HG03039 (cell line): ENCODE data around the gene AGRN.
"Not testable (repeated sequence)": the region's sequence is repeated elsewhere in the genome, so short reads cannot be mapped to it uniquely, and the experiment has no call there.

Experiments used
- ATAC-seq: cut with Tn5 transposase; IDR thresholded peaks from one replicate; pipeline ENCODE4 v1.9.1; 2021; ENCODE audit warnings: mild to moderate bottlenecking, moderate library complexity; ENCODE audit not compliant: unreplicated experiment

The AGRN gene

DNA sequence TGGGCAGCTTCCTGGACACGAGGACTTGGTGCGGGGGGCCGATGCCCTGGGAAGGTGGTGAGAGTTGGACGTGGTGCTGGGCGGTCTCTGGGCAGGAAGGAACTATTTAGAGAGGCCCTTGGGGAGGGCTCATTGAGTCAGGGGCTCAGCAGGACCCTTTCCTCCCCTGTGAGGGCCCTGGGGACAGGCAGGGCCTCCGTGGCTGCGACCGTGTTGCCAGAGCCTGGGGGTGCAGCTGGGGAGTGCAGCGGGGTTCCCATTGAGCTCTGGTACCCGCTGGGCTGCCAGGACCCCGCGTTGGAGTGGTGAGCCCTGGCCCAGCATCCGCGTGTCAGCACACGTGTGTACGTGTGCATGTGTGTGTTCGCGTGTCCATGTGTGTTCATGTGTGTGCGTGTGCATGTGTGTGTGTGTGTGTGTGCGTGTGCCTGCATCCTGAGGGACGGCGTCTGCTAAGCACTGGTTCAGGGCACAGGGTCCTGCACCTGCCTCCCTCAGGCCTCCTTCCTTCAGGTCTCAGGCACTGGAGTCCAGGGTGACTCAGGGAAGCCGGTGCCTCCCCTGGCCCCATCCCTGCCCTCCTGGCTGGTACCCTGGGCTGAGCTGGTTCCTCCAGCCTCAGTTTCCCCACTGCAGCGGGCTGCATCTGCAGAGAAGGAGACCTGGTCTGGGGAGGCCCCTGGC lies 43.5 kb downstream of the AGRN start:
- no peak for ATAC-seq

DNA sequence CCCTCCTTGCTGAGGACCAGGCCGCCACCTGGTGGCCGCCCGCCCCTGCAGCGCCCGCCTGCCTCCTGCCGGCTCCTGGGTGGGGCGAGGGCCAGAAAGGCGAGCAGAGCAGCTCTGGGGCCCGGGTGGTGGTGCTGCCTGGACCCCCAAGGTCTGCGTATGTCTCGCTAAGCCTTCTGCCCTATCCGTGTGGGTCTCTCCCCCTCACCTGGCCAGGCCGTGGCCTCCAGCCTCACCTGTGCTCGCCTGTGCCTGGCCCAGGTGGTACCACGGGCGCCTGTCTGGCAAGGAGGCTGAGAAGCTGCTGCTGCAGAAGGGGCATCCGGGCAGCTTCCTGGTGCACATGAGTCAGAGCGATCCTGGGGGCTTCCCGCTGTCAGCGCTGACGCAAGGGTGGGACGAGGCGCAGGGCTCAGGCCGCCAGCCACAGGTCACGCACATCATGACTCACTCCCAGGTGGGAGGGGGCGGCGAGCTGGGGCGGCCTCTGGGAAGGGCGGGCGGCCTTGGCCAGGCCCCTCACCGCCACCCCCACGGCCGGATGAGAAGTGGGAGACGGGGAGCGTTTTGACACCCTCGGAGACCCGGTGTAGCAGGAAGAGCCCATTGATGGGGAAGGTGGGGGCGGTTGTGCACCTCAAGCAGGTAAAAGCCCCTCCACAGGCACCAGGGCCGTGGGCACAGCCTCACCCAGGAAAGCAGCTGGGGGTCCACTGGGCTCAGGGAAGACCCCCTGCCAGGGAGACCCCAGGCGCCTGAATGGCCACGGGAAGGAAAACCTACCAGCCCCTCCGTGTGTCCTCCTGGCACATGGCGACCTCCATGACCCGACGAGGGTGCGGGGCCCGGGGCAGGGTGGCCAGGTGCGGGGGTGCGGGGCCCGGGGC lies 44.3 kb downstream of the AGRN start:
- peak; percentile 39 for ATAC-seq

GRCh38 chr1:1065265-1065939 lies 45.5 kb downstream of the AGRN start:
- ATAC-seq, result no peak

- not testable (repeated sequence) for ATAC-seq
These were observed 46.0 kb downstream of the AGRN start for GRCh38 chr1:1065940-1066304.

DNA sequence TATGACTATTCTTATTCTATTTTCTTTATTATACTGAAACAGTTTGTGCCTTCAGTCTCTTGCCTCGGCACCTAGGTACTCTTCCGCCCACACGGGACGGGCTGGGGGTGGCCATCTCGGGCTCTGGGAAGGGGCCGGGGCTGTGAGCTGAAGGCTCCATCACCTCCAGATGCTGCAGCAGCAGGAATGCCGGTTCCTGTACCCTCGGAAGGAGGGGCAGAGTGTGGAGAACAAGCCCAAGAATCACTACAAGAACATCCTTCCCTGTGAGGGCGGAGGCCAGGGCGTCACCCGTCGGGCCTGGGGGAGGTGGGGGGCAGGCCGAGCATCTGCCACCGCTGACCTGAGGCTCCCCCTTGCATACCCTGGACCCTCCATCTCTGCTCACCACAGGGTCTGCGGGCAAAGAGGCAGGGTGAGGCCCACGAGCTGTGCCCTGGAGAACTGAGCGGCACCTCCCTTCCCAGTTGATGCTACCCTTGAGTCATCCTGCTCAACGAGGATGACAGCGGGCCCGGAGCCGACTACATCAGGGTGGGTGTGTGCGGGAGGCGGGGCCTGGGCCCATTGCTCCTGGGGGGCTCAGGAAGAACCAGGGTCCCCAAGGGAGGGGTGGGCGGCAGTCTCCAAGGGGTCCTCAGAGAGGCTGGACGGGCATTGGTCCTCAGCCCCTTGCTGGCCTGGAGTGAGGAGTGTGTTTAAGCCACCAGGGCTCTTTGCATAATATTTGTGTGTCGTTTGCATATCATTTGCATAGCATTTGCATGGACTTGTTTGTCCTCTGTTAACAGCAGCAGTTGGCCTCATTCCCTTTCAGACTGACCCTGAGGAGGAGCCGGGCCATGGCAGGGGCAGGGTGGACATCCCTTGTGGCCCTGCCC lies 46.7 kb downstream of the AGRN start:
- no peak for ATAC-seq

DNA sequence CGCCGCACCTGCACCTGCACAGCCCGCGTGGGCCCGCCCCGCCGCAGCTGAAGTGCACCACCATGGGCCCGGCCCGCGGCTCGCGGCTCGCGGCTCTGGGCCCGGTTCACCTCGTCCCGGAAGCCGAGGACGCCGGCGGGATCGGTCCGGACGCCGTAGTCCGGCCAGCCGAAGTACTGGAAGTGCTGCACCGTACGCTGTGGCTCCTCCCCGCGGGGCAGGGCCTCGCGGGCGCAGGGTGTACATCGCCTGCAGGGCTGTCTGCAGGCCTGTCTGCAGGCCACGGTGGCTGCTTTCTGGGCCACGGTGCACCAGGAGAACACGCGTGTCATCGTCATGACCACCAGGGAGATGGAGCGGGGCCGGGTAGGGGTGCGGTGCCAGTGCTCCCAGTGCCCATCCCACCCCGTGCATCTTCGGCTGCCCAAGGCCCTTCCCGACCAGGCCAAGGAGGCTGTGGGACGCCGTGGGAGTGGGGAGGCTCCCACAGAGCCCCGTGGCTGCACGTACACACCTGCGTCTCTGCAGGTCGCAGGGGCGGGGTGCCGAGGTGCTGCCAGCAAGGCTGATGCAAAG lies 47.5 kb downstream of the AGRN start:
- no peak for ATAC-seq

GRCh38 chr1:1067860-1068516 lies 48.1 kb downstream of the AGRN start:
- ATAC-seq, result no peak

DNA sequence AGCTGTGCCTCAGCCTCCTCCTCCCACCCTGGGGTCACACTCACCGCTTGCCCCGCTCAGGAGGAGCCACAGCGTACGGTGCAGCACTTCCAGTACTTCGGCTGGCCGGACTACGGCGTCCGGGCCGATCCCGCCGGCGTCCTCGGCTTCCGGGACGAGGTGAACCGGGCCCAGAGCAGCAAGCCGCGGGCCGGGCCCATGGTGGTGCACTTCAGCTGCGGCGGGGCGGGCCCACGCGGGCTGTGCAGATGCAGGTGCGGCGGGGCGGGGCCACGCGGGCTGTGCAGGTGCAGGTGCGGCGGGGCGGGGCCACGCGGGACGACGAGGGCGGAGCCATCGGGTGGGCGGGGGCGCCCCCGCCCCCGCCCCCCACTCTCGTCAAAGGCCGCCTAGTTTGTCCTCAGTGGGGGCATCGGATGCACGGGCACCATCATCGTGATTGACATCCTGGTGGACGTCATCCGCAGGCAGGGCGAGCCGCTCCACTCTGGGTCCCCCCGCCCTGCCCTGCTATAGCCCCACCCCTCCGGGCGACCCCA lies 48.7 kb downstream of the AGRN start:
- ATAC-seq, result no peak

DNA sequence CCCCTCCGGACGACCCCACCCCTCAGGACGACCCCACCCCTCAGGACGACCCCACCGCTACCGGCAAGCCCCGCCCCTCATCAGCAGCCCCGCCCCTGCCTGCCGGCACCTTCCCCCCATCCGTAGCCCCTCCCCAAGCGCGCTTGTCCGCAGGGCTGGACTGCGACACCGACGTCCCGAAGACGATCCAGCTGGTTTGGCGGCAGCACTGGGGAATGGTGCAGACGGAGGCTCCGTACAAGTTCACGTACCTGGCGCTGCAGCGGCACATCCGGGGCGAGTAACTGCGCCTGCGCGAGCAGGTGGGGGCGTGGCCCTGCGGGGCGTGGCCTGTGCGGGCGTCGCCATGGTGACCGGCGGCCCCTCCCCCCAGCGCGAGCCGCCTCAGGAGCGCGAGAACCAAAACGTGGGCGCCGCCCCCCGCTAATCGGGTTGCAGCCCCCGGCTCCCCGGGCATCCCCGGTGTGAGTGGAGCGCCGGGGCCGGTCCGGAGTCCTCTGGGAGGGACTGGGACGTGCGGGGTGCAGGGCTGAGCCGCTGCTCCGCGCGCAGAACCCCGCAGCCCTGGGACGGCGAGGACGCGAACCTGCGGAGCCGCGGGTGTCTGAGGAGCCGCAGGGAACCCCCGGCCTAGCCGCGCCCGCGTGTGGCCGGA lies 49.3 kb downstream of the AGRN start:
- peak; percentile 48 for ATAC-seq

- ATAC-seq, result no peak
These were observed 50.1 kb downstream of the AGRN start for GRCh38 chr1:1069711-1070676.

- ATAC-seq, result no peak
These were observed 51.8 kb downstream of the AGRN start for GRCh38 chr1:1071486-1072298.

- no peak for ATAC-seq
These were observed 52.5 kb downstream of the AGRN start for GRCh38 chr1:1072299-1072848.

GRCh38 chr1:1072849-1073742 lies 53.2 kb downstream of the AGRN start:
- ATAC-seq, result no peak

DNA sequence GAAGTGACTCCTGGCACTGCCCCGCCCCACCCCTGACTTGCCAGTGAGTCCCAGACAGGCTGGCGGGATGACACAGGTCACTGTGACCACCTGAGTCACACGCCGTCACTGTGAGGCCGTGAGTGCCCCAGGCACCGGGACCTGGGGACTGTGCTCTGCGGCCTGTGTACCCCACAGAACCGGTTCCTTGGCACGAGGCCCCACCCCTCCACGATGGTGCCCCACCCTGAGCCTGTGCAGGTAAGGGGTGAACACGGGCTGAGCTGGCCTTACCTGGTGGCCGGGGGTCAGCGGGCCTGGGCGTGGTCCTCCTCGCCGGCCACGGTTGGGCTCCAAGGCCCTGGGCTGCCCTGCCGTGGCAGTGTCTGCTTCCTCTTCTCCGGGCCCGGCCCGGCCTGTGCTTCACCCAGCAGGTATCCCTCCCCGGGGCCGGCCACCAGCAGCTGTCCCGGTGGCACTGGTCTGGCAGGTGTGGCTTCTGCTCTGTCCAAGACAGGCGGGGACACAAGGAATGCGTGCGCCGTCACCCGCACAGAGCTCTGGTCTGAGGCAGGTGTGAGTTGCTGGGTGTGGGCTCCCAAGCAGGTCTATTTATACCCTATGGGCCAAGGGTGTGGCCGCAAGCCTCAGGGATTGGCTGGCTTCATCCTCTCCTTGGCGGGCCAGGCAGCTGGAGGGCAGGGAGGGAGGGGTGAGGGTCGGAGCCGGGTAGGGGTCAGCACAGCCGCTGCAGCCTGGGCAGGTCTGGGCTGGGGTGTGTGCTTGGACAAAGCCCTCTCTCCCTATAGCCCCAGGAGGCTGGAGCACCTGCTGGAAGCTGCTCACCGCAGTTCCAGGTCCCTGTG lies 54.0 kb downstream of the AGRN start, which contains the start of gene RNF223:
RNF223 (minus strand) TSS at position 564 of the 845 bp plus-strand sequence. CDS start 1,740 bp downstream, outside the sequence.
- ATAC-seq, result no peak
